Measurements from ENCODE around the gene LTBR.
A peak's percentile ranks its signal among the peaks of the same experiment; 100 is the strongest.

Gene LTBR

GRCh38 chr12:6376079-6376869 lies 7.7 kb upstream of the LTBR start:
- H3K9me3 ChIP-seq: no peaks in the 10 kb centered on the region

GRCh38 chr12:6376870-6377666 lies 6.9 kb upstream of the LTBR start:
- Histone ChIP-seq H3K4me1 (ENCODE audit: control insufficient read depth in 1 of 2, insufficient read depth in 1 of 2, low read depth in 1 of 2, low read length in 1 of 2) (peaks cover 17 to 20% of the 10 kb centered on the region in 2 experiments), H3K9me3 (no peaks in the 10 kb centered on the region), H3K36me3 (no peaks in the 10 kb centered on the region), H3K27ac (peak overlapping the region; percentile 38), H3K27me3 (no peaks in the 10 kb centered on the region), H3K4me3 (ENCODE audit: low read depth in 1 of 2, low read length in 1 of 2) (no peak overlapping the region)
- TF ChIP-seq CTCF (IDR thresholded peaks at IDR 0.05): no peak

More at GRCh38 chr12:6376079-6376869, 7.7 kb upstream of the LTBR start:
- H3K36me3 ChIP-seq: no peaks in the 10 kb centered on the region
- peak overlapping the region; percentile 38 for H3K27ac ChIP-seq
- H3K27me3 ChIP-seq: no peaks in the 10 kb centered on the region
- TF ChIP-seq CTCF (IDR thresholded peaks at IDR 0.05): peak; percentile 36
- H3K4me1 ChIP-seq (ENCODE audit: control insufficient read depth in 1 of 2, insufficient read depth in 1 of 2, low read depth in 1 of 2, low read length in 1 of 2): peaks cover 17 to 20% of the 10 kb centered on the region in 2 experiments
- H3K4me3 ChIP-seq (ENCODE audit: low read depth in 1 of 2, low read length in 1 of 2): no peak overlapping the region

- no peaks in the 10 kb centered on the region for H3K36me3 ChIP-seq
- H3K4me1 ChIP-seq (ENCODE audit: control insufficient read depth in 1 of 2, insufficient read depth in 1 of 2, low read depth in 1 of 2, low read length in 1 of 2): peaks cover 17 to 20% of the 10 kb centered on the region in 2 experiments
- H3K27me3 ChIP-seq: no peaks in the 10 kb centered on the region
- H3K9me3 ChIP-seq: no peaks in the 10 kb centered on the region
- TF ChIP-seq CTCF (IDR thresholded peaks at IDR 0.05): no peak
- no peak overlapping the region for H3K27ac ChIP-seq
- H3K4me3 ChIP-seq (ENCODE audit: low read depth in 1 of 2, low read length in 1 of 2): no peak overlapping the region
Measured at GRCh38 chr12:6377667-6377994, 6.3 kb upstream of the LTBR start.

- Histone ChIP-seq H3K9me3 (no peaks in the 10 kb centered on the region), H3K4me1 (ENCODE audit: control insufficient read depth in 1 of 2, insufficient read depth in 1 of 2, low read depth in 1 of 2, low read length in 1 of 2) (peaks cover 28 to 30% of the 10 kb centered on the region in 2 experiments), H3K36me3 (no peaks in the 10 kb centered on the region), H3K27ac (no peak overlapping the region), H3K4me3 (ENCODE audit: low read depth in 1 of 2, low read length in 1 of 2) (no peak overlapping the region), H3K27me3 (no peaks in the 10 kb centered on the region)
- TF ChIP-seq CTCF (IDR thresholded peaks at IDR 0.05): no peak
Measured at GRCh38 chr12:6378709-6379472, 5.1 kb upstream of the LTBR start.
